ENCODE results near the gene WNT3A.

WNT3A gene

GRCh38 chr1:228065543-228066347 lies 58.9 kb downstream of the WNT3A start:
- H3K27me3 ChIP-seq (ENCODE audit: insufficient read depth, low read depth, severe bottlenecking), result peaks cover 3% of the 10 kb centered on the region
- H3K36me3 ChIP-seq, result no peaks in the 10 kb centered on the region
- H3K27ac ChIP-seq, result no peak overlapping the region
- DNase-seq, result no peak
- no peaks in the 10 kb centered on the region for H3K9me3 ChIP-seq (ENCODE audit: severe bottlenecking)
- H3K4me3 ChIP-seq (ENCODE audit: low read depth, low read length), result no peak overlapping the region
- no peak for TF ChIP-seq CTCF (IDR thresholded peaks at IDR 0.05; ENCODE audit: low read depth, low read length)

GRCh38 chr1:228066416-228066815 lies 59.6 kb downstream of the WNT3A start:
- Histone ChIP-seq H3K4me3 (ENCODE audit: low read depth, low read length) (no peak overlapping the region), H3K27me3 (ENCODE audit: insufficient read depth, low read depth, severe bottlenecking) (peaks cover 3% of the 10 kb centered on the region), H3K36me3 (no peaks in the 10 kb centered on the region), H3K9me3 (ENCODE audit: severe bottlenecking) (no peaks in the 10 kb centered on the region), H3K27ac (no peak overlapping the region)
- no peak for TF ChIP-seq CTCF (IDR thresholded peaks at IDR 0.05; ENCODE audit: low read depth, low read length)
- DNase-seq, result no peak

GRCh38 chr1:228066891-228067654 lies 60.3 kb downstream of the WNT3A start:
- no peak for TF ChIP-seq CTCF (IDR thresholded peaks at IDR 0.05; ENCODE audit: low read depth, low read length)
- Histone ChIP-seq H3K36me3 (no peaks in the 10 kb centered on the region), H3K27ac (no peak overlapping the region), H3K27me3 (ENCODE audit: insufficient read depth, low read depth, severe bottlenecking) (peaks cover 3% of the 10 kb centered on the region), H3K4me3 (ENCODE audit: low read depth, low read length) (no peak overlapping the region), H3K9me3 (ENCODE audit: severe bottlenecking) (no peaks in the 10 kb centered on the region)
- DNase-seq, result no peak

- no peak overlapping the region for H3K27ac ChIP-seq
- no peaks in the 10 kb centered on the region for H3K9me3 ChIP-seq (ENCODE audit: severe bottlenecking)
- H3K36me3 ChIP-seq, result no peaks in the 10 kb centered on the region
- DNase-seq, result no peak
- peaks cover 3% of the 10 kb centered on the region for H3K27me3 ChIP-seq (ENCODE audit: insufficient read depth, low read depth, severe bottlenecking)
- H3K4me3 ChIP-seq (ENCODE audit: low read depth, low read length), result no peak overlapping the region
- no peak for TF ChIP-seq CTCF (IDR thresholded peaks at IDR 0.05; ENCODE audit: low read depth, low read length)
Measured at GRCh38 chr1:228068359-228068758, 61.6 kb downstream of the WNT3A start.

- peaks cover 3% of the 10 kb centered on the region for H3K27me3 ChIP-seq (ENCODE audit: insufficient read depth, low read depth, severe bottlenecking)
- H3K4me3 ChIP-seq (ENCODE audit: low read depth, low read length), result no peak overlapping the region
Measured at GRCh38 chr1:228070173-228070572, 63.4 kb downstream of the WNT3A start.

More at GRCh38 chr1:228070173-228070572, 63.4 kb downstream of the WNT3A start:
- no peak for DNase-seq
- Histone ChIP-seq H3K36me3 (no peaks in the 10 kb centered on the region), H3K9me3 (ENCODE audit: severe bottlenecking) (no peaks in the 10 kb centered on the region), H3K27ac (no peak overlapping the region)
- TF ChIP-seq CTCF (IDR thresholded peaks at IDR 0.05; ENCODE audit: low read depth, low read length), result no peak
